Activated CD4-positive, CD25-positive, alpha-beta regulatory T cell treated with anti-CD3 and anti-CD28 coated beads, Interleukin-2, amount 50 U/mL, for 16 hours (primary cell): ENCODE measurements around the gene HRH3.

Source experiments
- DNase-seq: peaks from one replicate; pipeline ENCODE4 v3.0.0-alpha.2; 2020; ENCODE audit warnings: low read depth, low spot score

The HRH3 gene

GRCh38 chr20:62243906-62244515, 23.9 kb upstream of the HRH3 start:
- no peak for DNase-seq

DNA sequence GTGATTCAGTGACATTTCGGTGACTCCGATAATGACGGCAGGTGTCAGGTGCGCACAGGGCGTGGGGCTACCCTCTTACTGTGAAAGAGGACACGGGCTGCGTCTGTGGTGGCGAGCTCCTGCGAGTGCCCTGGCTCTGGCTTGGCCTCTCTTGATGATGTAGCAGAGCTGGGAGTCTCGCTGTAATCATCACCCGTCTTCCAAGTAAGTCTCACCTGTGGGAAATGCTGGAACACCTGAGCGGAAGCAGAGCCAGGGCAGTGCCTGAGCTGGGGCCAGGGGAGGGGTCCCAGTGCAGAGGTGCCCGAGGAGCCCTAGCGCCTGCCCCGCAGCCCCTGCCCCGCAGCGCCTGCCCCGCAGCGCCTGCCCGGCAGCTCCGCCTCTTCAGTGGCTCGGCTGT, 23.0 kb upstream of the HRH3 start:
- DNase-seq = no peak

GRCh38 chr20:62242176-62242575, 22.1 kb upstream of the HRH3 start:
- no peak for DNase-seq

DNA sequence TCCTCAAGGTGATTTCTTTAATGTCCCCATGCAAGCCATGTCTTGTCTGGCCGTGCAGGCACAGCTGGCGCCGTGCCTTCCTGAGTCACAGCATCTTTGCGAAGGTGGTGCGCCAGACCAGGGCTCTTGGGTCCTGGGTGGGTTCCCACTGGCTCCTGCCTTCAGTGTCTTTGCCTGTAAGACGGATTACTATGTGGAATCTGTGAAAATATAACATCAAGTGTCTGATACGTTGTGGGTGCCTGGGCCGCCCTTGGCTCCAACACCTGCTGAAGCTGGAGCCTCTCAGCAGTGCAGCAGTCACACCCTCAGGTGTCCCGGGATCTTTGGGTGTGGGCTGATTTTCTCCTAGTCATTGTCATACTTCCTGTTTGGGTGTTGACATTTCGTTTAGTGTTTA, 21.4 kb upstream of the HRH3 start:
- DNase-seq = no peak

DNA sequence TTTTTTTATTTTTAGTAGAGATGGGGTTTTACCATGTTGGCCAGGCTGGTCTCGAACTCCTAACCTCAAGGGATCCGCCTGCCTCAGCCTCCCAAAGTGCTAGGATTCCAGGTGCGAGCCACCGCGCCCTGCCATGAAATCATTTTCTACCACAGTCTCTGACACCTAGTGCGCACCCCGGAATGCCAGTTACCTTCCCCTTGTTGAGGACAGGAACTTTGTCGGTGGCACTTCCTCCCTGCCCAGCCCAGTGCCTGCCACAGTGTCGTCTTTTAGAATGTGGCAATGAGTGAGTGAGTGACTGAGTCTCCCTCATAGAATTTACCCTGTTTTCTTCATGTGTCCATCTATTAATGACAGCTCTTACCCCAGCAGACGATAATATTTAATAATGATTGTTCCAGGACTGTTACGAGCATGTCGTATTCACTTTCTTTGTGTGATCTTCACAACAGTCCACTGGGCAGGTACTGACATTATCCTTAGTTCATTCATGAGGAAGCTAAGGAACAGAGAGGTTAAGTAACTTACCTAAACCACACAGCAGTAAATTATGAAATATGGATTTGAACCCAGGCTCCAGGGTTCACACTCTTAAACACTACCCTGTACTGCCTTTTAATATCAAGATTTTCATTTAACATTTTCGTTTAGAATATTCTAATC, 20.1 kb upstream of the HRH3 start:
- DNase-seq = no peak

GRCh38 chr20:62239278-62239879, 19.3 kb upstream of the HRH3 start:
- DNase-seq = no peak

- DNase-seq = no peak
Observed at GRCh38 chr20:62238569-62239277, 18.6 kb upstream of the HRH3 start.

- DNase-seq = peak; percentile 100
Observed at GRCh38 chr20:62237801-62238568, 17.9 kb upstream of the HRH3 start, which contains the start of gene OSBPL2. OSBPL2 (plus strand) TSS chr20:62238521; CDS start chr20:62256185, 17,664 bp downstream.

DNA sequence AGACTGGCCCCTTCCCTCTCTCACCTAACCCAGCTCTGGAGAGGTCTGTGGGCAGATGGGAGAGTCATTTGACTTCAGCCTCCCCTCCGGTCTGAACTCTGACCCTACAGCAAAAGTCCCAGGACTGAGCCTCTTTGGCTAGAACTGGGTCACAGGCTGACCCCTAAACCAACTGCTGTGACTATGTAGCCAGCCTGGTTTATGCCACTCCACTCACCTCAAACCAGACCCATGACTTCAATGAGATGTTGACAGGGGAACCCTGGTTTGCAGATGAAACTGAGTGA, 17.4 kb upstream of the HRH3 start:
- DNase-seq = no peak

- DNase-seq = no peak
Observed at GRCh38 chr20:62236766-62237513, 16.9 kb upstream of the HRH3 start.

DNA sequence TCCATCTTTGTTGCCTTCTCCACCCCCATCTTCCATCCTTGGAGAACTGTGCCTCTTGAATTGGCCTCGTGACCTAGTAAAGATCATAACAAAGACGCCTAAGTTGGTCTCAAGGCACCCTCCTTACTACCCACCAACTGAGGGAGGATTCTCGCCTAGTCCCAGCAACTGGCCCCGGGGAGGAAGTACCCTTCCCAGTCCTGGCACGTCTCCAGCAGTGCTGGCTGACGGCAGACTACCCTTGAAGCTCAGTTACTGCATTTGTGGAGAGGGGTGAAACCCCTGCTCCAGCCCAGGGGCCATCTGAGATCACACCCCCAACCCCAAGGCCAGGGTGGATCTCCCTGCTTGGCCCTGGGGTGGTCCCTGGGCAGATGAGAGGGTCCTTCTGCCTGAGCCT, 16.1 kb upstream of the HRH3 start:
- no peak for DNase-seq

GRCh38 chr20:62235777-62236157, 15.7 kb upstream of the HRH3 start:
- no peak for DNase-seq

- DNase-seq = no peak
Observed at GRCh38 chr20:62235001-62235776, 15.1 kb upstream of the HRH3 start.

GRCh38 chr20:62234339-62234738, 14.3 kb upstream of the HRH3 start:
- no peak for DNase-seq

GRCh38 chr20:62233684-62234083, 13.6 kb upstream of the HRH3 start:
- DNase-seq = no peak

GRCh38 chr20:62232770-62233645, 12.9 kb upstream of the HRH3 start:
- DNase-seq = no peak

- DNase-seq = no peak
Observed at GRCh38 chr20:62232194-62232593, 12.1 kb upstream of the HRH3 start.

- DNase-seq = no peak
Observed at GRCh38 chr20:62231292-62231691, 11.2 kb upstream of the HRH3 start.

GRCh38 chr20:62230696-62231095, 10.6 kb upstream of the HRH3 start:
- no peak for DNase-seq

GRCh38 chr20:62230276-62230675, 10.2 kb upstream of the HRH3 start:
- no peak for DNase-seq
